Mesenchymal stem cell (in vitro differentiated cells and primary cell): ENCODE measurements around the gene PTEN.

ENCODE experiments used
- DNase-seq: peaks from one replicate; pipeline ENCODE4 v3.0.0-alpha.2; 2013
- H2AFZ ChIP-seq: one replicate; pipeline ENCODE4 v1.6.1; 2013; ENCODE audit warnings: low read depth, mild to moderate bottlenecking, control low read depth, inconsistent platforms, low read length, moderate library complexity
- H2AK5ac ChIP-seq: 2 replicates; pipeline ENCODE4 v1.6.1; 2013; ENCODE audit warnings: low read length, moderate library complexity, mild to moderate bottlenecking, inconsistent platforms; ENCODE audit not compliant: severe bottlenecking
- H2BK120ac ChIP-seq: one replicate; pipeline ENCODE4 v1.6.1; 2013; ENCODE audit warnings: low read depth, mild to moderate bottlenecking, inconsistent platforms, low read length, moderate library complexity
- H2BK12ac ChIP-seq, 2 experiments: one replicate each; pipeline ENCODE4 v1.6.1; 2013; ENCODE audit warnings: inconsistent platforms in 2 of 2, low read length in 2 of 2, mild to moderate bottlenecking in 2 of 2, moderate library complexity in 2 of 2, control low read depth in 1 of 2
- H2BK15ac ChIP-seq: one replicate; pipeline ENCODE4 v1.6.1; 2013; ENCODE audit warnings: mild to moderate bottlenecking, low read depth, inconsistent platforms; ENCODE audit not compliant: poor library complexity, severe bottlenecking
- H2BK5ac ChIP-seq: 2 replicates; pipeline ENCODE4 v1.6.1; 2013; ENCODE audit warnings: low read depth, mild to moderate bottlenecking, low read length, control low read depth, inconsistent platforms; ENCODE audit not compliant: poor library complexity, severe bottlenecking
- H3K14ac ChIP-seq, 2 experiments: one replicate each; pipeline ENCODE4 v1.6.1; 2013; ENCODE audit warnings: inconsistent platforms in 2 of 2, low read length in 2 of 2, control low read depth in 1 of 2, mild to moderate bottlenecking in 1 of 2, moderate library complexity in 1 of 2
- H3K18ac ChIP-seq, 2 experiments: one replicate each; pipeline ENCODE4 v1.6.1; 2013; ENCODE audit warnings: inconsistent platforms in 2 of 2, low read length in 2 of 2, control low read depth in 1 of 2, low read depth in 1 of 2, mild to moderate bottlenecking in 1 of 2
- H3K23ac ChIP-seq, 2 experiments: one replicate each; pipeline ENCODE4 v1.6.1; 2013; ENCODE audit warnings: inconsistent platforms in 2 of 2, low read length in 2 of 2, mild to moderate bottlenecking in 2 of 2, moderate library complexity in 2 of 2, control low read depth in 1 of 2
- H3K27ac ChIP-seq: 2 replicates; pipeline ENCODE4 v1.5.1; 2013; ENCODE audit warnings: mild to moderate bottlenecking, moderate library complexity, low read length, control low read depth, inconsistent platforms; ENCODE audit not compliant: poor library complexity, severe bottlenecking
- H3K27me3 ChIP-seq, 2 experiments: 2 replicates each; pipeline versions ENCODE4 v1.6.1 to v1.7.0; 2013; ENCODE audit warnings: low read length in 2 of 2, mild to moderate bottlenecking in 2 of 2, moderate library complexity in 2 of 2, control low read depth in 1 of 2, inconsistent platforms in 1 of 2; ENCODE audit not compliant: control insufficient read depth in 1 of 2, insufficient read depth in 1 of 2
- H3K36me3 ChIP-seq, 2 experiments: 2 replicates each; pipeline versions ENCODE4 v1.6.1 to v1.7.0; 2013; ENCODE audit warnings: low read length in 2 of 2, control low read depth in 1 of 2, inconsistent platforms in 1 of 2, low read depth in 1 of 2, mild to moderate bottlenecking in 1 of 2; ENCODE audit not compliant: insufficient read depth in 2 of 2, control insufficient read depth in 1 of 2
- H3K4ac ChIP-seq, 2 experiments: one replicate each; pipeline ENCODE4 v1.6.1; 2013; ENCODE audit warnings: inconsistent platforms in 2 of 2, low read length in 2 of 2, mild to moderate bottlenecking in 2 of 2, moderate library complexity in 2 of 2, control low read depth in 1 of 2, low read depth in 1 of 2
- H3K4me1 ChIP-seq: 2 replicates; pipeline ENCODE4 v1.6.1; 2013; ENCODE audit warnings: low read depth, low read length, control low read depth; ENCODE audit not compliant: control insufficient read depth, insufficient read depth
- H3K4me2 ChIP-seq: 2 replicates; pipeline ENCODE4 v1.6.1; 2013; ENCODE audit warnings: low read length, mild to moderate bottlenecking, inconsistent platforms; ENCODE audit not compliant: poor library complexity, severe bottlenecking
- H3K4me3 ChIP-seq, 2 experiments: 2 replicates each; pipeline versions ENCODE4 v1.5.1 to v1.7.0; 2013; ENCODE audit warnings: low read length in 2 of 2, mild to moderate bottlenecking in 2 of 2, control low read depth in 1 of 2, low read depth in 1 of 2; ENCODE audit not compliant: insufficient read depth in 1 of 2
- H3K79me1 ChIP-seq: replicated peaks from 2 replicates; pipeline ENCODE4 v1.6.1; 2013; ENCODE audit warnings: mild to moderate bottlenecking, control low read depth, low read length, inconsistent platforms; ENCODE audit not compliant: poor library complexity, severe bottlenecking
- H3K9ac ChIP-seq: 2 replicates; pipeline ENCODE4 v1.7.0; 2013; ENCODE audit warnings: mild to moderate bottlenecking, low read length, moderate library complexity
- H3K9me3 ChIP-seq: 2 replicates; pipeline ENCODE4 v1.7.0; 2013; ENCODE audit warnings: mild to moderate bottlenecking, low read length; ENCODE audit not compliant: control insufficient read depth
- H4K8ac ChIP-seq: one replicate; pipeline ENCODE4 v1.6.1; 2013; ENCODE audit warnings: inconsistent platforms, mild to moderate bottlenecking, low read length, moderate library complexity
- H4K91ac ChIP-seq: one replicate; pipeline ENCODE4 v1.6.1; 2013; ENCODE audit warnings: mild to moderate bottlenecking, low read length, inconsistent platforms
- WGBS: methylation state at CpG from one replicate; pipeline ENCODE4 v1.1.7; 2013; ENCODE audit warnings: mixed read lengths; 5-methylcytosine and 5-hydroxymethylcytosine counted together

PTEN gene

GRCh38 chr10:87974130-87974529 is 110.7 kb downstream of the PTEN start:
- H2BK5ac ChIP-seq: no peak overlapping the region
- H4K91ac ChIP-seq: no peak overlapping the region
- no peak overlapping the region for H3K14ac ChIP-seq
- H3K18ac ChIP-seq: no peak overlapping the region
- H2BK15ac ChIP-seq: no peak overlapping the region
- no peak overlapping the region for H3K23ac ChIP-seq
- H3K4me1 ChIP-seq: no peaks in the 10 kb centered on the region
- no peak overlapping the region for H3K4me3 ChIP-seq
- H3K79me1 ChIP-seq: no peaks in the 10 kb centered on the region
- H3K27me3 ChIP-seq: no peaks in the 10 kb centered on the region
- H4K8ac ChIP-seq: no peak overlapping the region
- no peak overlapping the region for H2BK12ac ChIP-seq
- H2BK120ac ChIP-seq: no peak overlapping the region
- H3K9me3 ChIP-seq: no peaks in the 10 kb centered on the region
- no peaks in the 10 kb centered on the region for H3K36me3 ChIP-seq
- no peak overlapping the region for H3K4ac ChIP-seq
- H2AK5ac ChIP-seq: no peak overlapping the region
- H3K4me2 ChIP-seq: no peak overlapping the region
- H3K27ac ChIP-seq: no peak overlapping the region
- no peak overlapping the region for H2AFZ ChIP-seq
- DNase-seq: no peak
- WGBS: no CpG with 5 or more reads among the region's 3 CpGs
- H3K9ac ChIP-seq: no peak overlapping the region

GRCh38 chr10:87974769-87975168 is 111.3 kb downstream of the PTEN start:
- Histone ChIP-seq H2BK5ac (no peak overlapping the region), H3K9ac (no peak overlapping the region), H4K91ac (no peak overlapping the region), H2BK120ac (no peak overlapping the region), H3K23ac (no peak overlapping the region), H2AK5ac (peak overlapping the region; percentile 19), H2BK15ac (no peak overlapping the region), H4K8ac (no peak overlapping the region), H2AFZ (no peak overlapping the region), H3K14ac (no peak overlapping the region), H3K4me1 (no peaks in the 10 kb centered on the region), H3K79me1 (no peaks in the 10 kb centered on the region), H3K4me2 (no peak overlapping the region), H3K27me3 (no peaks in the 10 kb centered on the region), H3K18ac (no peak overlapping the region), H2BK12ac (no peak overlapping the region), H3K4me3 (no peak overlapping the region), H3K9me3 (no peaks in the 10 kb centered on the region), H3K27ac (no peak overlapping the region), H3K36me3 (no peaks in the 10 kb centered on the region), H3K4ac (no peak overlapping the region)
- no peak for DNase-seq
- WGBS: 100% methylated on average over 1 of the region's 1 CpG

GRCh38 chr10:87976101-87976743 is 112.8 kb downstream of the PTEN start:
- Histone ChIP-seq H4K91ac (no peak overlapping the region), H2BK120ac (no peak overlapping the region), H3K14ac (no peak overlapping the region), H4K8ac (no peak overlapping the region), H3K23ac (no peak overlapping the region), H3K18ac (no peak overlapping the region), H2BK12ac (no peak overlapping the region), H3K27ac (no peak overlapping the region), H2BK15ac (no peak overlapping the region), H3K4me1 (no peaks in the 10 kb centered on the region), H2AK5ac (no peak overlapping the region), H3K27me3 (no peaks in the 10 kb centered on the region), H3K4ac (no peak overlapping the region), H3K9ac (no peak overlapping the region), H3K4me3 (no peak overlapping the region), H3K9me3 (no peaks in the 10 kb centered on the region), H3K79me1 (no peaks in the 10 kb centered on the region), H2AFZ (no peak overlapping the region), H2BK5ac (no peak overlapping the region), H3K36me3 (no peaks in the 10 kb centered on the region), H3K4me2 (no peak overlapping the region)
- 86% methylated on average over 3 of the region's 4 CpGs for WGBS
- DNase-seq: peak; percentile 44

- no peak overlapping the region for H3K4me2 ChIP-seq
- no peaks in the 10 kb centered on the region for H3K4me1 ChIP-seq
- H3K4me3 ChIP-seq: no peak overlapping the region
- H3K18ac ChIP-seq: no peak overlapping the region
- no peak overlapping the region for H2BK5ac ChIP-seq
- H2AFZ ChIP-seq: no peak overlapping the region
- no peaks in the 10 kb centered on the region for H3K36me3 ChIP-seq
- H3K27ac ChIP-seq: no peak overlapping the region
- H3K14ac ChIP-seq: no peak overlapping the region
- no peak overlapping the region for H3K23ac ChIP-seq
- H4K91ac ChIP-seq: no peak overlapping the region
- no peak for DNase-seq
- no peak overlapping the region for H3K9ac ChIP-seq
- H3K27me3 ChIP-seq: no peaks in the 10 kb centered on the region
- no peak overlapping the region for H4K8ac ChIP-seq
- no peak overlapping the region for H2AK5ac ChIP-seq
- WGBS: 100% methylated on average over 1 of the region's 2 CpGs
- no peaks in the 10 kb centered on the region for H3K79me1 ChIP-seq
- no peaks in the 10 kb centered on the region for H3K9me3 ChIP-seq
- no peak overlapping the region for H3K4ac ChIP-seq
- H2BK120ac ChIP-seq: no peak overlapping the region
- no peak overlapping the region for H2BK12ac ChIP-seq
- H2BK15ac ChIP-seq: no peak overlapping the region
Measured at GRCh38 chr10:87978166-87978565, 114.7 kb downstream of the PTEN start.
